Measurements from ENCODE around the gene MYO10.
A peak's percentile ranks its signal among the peaks of the same experiment; 100 is the strongest.

Gene MYO10

GRCh38 chr5:16826379-16827125 is 109.5 kb downstream of the MYO10 start:
- DNase-seq (ENCODE audit: low read depth, low spot score), result no peak
- in situ Hi-C loops (cut with HindIII; ENCODE audit: low sequenced_read_pairs), result no loop called here
- TF ChIP-seq CTCF (IDR thresholded peaks at IDR 0.05; ENCODE audit: low read depth, low read length), result no peak

GRCh38 chr5:16819522-16820167 is 116.4 kb downstream of the MYO10 start:
- DNase-seq (ENCODE audit: low read depth, low spot score), result peak; percentile 63
- in situ Hi-C loops (cut with HindIII; ENCODE audit: low sequenced_read_pairs), result no loop called here

More at GRCh38 chr5:16826379-16827125, 109.5 kb downstream of the MYO10 start:
- H3K4me3 ChIP-seq (ENCODE audit: low read depth, low read length), result no peak overlapping the region

DNA sequence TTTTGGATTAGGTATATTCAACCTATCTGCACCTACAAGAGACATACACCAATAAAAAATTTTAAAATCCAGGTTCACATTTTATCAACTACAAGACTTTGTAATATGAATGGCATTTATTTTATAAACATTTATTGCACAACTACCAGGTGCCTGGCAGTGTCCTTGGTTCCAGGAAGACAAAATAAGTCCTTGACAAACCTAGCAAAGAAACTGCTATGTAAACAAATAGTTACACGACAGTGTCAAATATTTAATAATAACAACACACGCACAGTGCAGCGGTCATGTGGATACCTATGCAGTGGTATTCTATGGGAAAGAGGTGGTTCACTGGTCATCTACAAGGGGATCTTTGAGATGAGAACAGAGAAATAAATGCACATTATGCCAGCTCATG is 120.7 kb downstream of the MYO10 start:
- DNase-seq (ENCODE audit: low read depth, low spot score), result no peak
- in situ Hi-C loops (cut with HindIII; ENCODE audit: low sequenced_read_pairs), result no loop called here
- H3K4me3 ChIP-seq (ENCODE audit: low read depth, low read length), result no peak overlapping the region
- TF ChIP-seq CTCF (IDR thresholded peaks at IDR 0.05; ENCODE audit: low read depth, low read length), result no peak

More at GRCh38 chr5:16819522-16820167, 116.4 kb downstream of the MYO10 start:
- no peak overlapping the region for H3K4me3 ChIP-seq (ENCODE audit: low read depth, low read length)
- TF ChIP-seq CTCF (IDR thresholded peaks at IDR 0.05; ENCODE audit: low read depth, low read length), result no peak

DNA sequence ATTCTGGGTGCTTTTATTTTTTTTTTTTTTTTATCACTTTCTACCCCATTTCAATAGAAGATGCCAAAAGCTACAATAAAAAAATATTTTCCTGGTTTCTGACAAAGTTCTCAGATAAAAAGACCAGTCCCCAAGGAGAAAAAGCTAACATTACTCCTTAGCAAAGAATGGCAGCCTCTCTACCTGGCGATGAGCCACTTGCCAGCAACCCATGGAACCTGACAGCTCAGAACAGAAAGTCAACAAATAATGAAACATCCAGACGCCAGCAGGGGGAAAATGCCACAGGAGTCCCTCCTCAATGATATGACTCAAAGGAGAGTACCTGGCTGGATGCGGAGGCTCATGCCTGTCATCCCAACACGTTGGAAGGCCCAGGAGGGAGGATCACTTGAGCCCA is 123.2 kb downstream of the MYO10 start:
- in situ Hi-C loops (cut with HindIII; ENCODE audit: low sequenced_read_pairs), result no loop called here
- no peak overlapping the region for H3K4me3 ChIP-seq (ENCODE audit: low read depth, low read length)
- DNase-seq (ENCODE audit: low read depth, low spot score), result peak; percentile 78
- peak; percentile 15 for TF ChIP-seq CTCF (IDR thresholded peaks at IDR 0.05; ENCODE audit: low read depth, low read length)

DNA sequence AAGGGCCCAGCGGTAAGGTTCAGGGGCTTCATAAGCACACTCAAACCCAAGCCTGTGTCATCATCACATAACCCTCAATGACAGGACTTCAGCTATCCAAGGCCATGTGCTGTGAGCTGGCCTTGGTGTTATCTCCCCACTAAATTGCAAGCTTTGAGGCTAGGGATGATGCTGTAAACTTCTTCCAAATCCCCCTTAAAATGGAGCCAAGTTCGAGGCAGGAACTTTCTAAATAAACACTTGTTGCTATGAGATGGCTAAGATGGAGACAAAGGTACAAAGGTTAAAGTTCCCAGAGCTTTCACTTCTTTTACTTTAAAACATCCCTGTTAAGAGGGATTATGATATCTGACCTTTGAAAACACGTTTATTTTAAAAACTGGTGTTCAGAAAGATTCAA is 123.6 kb downstream of the MYO10 start:
- H3K4me3 ChIP-seq (ENCODE audit: low read depth, low read length), result no peak overlapping the region
- in situ Hi-C loops (cut with HindIII; ENCODE audit: low sequenced_read_pairs), result no loop called here
- DNase-seq (ENCODE audit: low read depth, low spot score), result peak; percentile 35
- no peak for TF ChIP-seq CTCF (IDR thresholded peaks at IDR 0.05; ENCODE audit: low read depth, low read length)

DNA sequence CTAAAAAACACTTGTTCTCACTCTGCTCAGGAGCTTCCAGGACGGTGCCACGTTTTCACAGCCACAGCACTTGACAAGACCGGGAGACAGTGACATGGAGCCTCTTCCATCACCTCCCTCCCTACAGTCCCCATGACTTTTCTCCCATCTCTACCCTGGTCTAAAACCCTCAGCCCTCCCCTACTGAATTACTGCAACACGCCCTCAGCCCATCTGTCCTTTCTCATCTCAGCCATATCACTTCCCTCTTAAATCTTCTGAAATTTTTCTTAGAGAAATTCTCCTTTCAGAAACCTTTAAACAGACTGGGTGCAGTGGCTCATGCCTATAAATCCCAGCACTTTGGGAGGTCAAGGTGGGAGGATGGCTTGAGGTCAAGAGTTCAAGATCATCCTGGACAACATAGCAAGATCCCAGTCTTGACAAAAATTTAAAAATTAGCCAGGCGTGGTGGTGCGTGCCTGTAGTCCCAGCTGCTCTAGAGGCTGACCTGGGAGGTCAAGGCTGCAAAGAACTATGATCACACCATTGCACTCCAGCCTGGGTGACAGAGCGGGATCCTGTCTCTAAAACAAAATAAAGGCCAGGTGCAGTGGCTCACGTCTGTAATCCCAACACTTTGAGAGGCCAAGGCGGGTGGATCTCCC is 125.8 kb downstream of the MYO10 start:
- in situ Hi-C loops (cut with HindIII; ENCODE audit: low sequenced_read_pairs), result no loop called here
- TF ChIP-seq CTCF (IDR thresholded peaks at IDR 0.05; ENCODE audit: low read depth, low read length), result no peak
- DNase-seq (ENCODE audit: low read depth, low spot score), result no peak
- H3K4me3 ChIP-seq (ENCODE audit: low read depth, low read length), result no peak overlapping the region
